Upper lobe of left lung (tissue), 4 donors: Measurements from ENCODE around the gene WEE1.

Source experiments
- EP300 ChIP-seq, 4 donors: sonication (generic); formaldehyde crosslinking; IDR thresholded peaks; one replicate each; pipeline ENCODE4 v1.5.1; 2017; ENCODE audit warnings: antibody characterized with exemption in 4 of 4, control low read depth in 2 of 4
- POLR2A ChIP-seq, 4 donors: fragments of 450-650 bp; IDR thresholded peaks; one replicate each; pipeline ENCODE4 v1.5.1; 2016 to 2017; ENCODE audit warnings: antibody characterized with exemption in 4 of 4, mild to moderate bottlenecking in 2 of 4
- POLR2AphosphoS5 ChIP-seq, 2 donors: sonication (generic); formaldehyde crosslinking; IDR thresholded peaks; one replicate each; pipeline ENCODE4 v1.5.1; 2017; ENCODE audit warnings: antibody characterized with exemption in 2 of 2
- TF ChIP-seq, protein P1 (sequence below), 6 experiments: fragments of 450-650 bp in 4 of 6; fragments of 200-600 bp in 2 of 6; sonication (generic) in 2 of 6; IDR thresholded peaks; one replicate each; pipeline ENCODE4 v1.5.1; 2016 to 2019; ENCODE audit warnings: antibody characterized with exemption in 6 of 6

GRCh38 chr11:9639099-9639498 is 65.6 kb downstream of the WEE1 start:
- TF ChIP-seq POLR2A (IDR thresholded peaks at IDR 0.05) (no peak), POLR2AphosphoS5 (IDR thresholded peaks at IDR 0.05) (peak; percentile 79 to 91), EP300 (IDR thresholded peaks at IDR 0.05) (peak; percentile 41 to 96 (median 72))
- TF ChIP-seq, protein P1, sequence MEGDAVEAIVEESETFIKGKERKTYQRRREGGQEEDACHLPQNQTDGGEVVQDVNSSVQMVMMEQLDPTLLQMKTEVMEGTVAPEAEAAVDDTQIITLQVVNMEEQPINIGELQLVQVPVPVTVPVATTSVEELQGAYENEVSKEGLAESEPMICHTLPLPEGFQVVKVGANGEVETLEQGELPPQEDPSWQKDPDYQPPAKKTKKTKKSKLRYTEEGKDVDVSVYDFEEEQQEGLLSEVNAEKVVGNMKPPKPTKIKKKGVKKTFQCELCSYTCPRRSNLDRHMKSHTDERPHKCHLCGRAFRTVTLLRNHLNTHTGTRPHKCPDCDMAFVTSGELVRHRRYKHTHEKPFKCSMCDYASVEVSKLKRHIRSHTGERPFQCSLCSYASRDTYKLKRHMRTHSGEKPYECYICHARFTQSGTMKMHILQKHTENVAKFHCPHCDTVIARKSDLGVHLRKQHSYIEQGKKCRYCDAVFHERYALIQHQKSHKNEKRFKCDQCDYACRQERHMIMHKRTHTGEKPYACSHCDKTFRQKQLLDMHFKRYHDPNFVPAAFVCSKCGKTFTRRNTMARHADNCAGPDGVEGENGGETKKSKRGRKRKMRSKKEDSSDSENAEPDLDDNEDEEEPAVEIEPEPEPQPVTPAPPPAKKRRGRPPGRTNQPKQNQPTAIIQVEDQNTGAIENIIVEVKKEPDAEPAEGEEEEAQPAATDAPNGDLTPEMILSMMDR (IDR thresholded peaks at IDR 0.05): no peak
